Lung (tissue), 12 donors: ENCODE results near the gene ARPIN. TPM values are rescaled to one million over a fixed set of nuclear protein-coding genes. Genes with fewer than 3 reads are reported as not detected.
"Not testable (repeated sequence)": the region's sequence is repeated elsewhere in the genome, so short reads cannot be mapped to it uniquely, and the experiment has no call there.

ENCODE experiments used
- ATAC-seq: fragments of 200-7000 bp; cut with Tn5 transposase; one replicate; pipeline ENCODE4 v1.9.1; 2020; ENCODE audit warnings: moderate number of reproducible peaks; ENCODE audit not compliant: insufficient read depth, low FRiP score
- DNase-seq, 3 donors: peaks; one replicate each; pipeline ENCODE4 v3.0.0-alpha.2; 2013 to 2017
- H3K27ac ChIP-seq, 2 donors: one replicate each; pipeline ENCODE4 v1.5.1; 2013; ENCODE audit warnings: mild to moderate bottlenecking in 2 of 2, moderate library complexity in 2 of 2, control low read depth in 1 of 2, inconsistent platforms in 1 of 2, low read depth in 1 of 2, low read length in 1 of 2
- H3K27me3 ChIP-seq, 3 donors: one replicate each; pipeline ENCODE4 v1.5.1; 2013; ENCODE audit warnings: low read length in 2 of 3; ENCODE audit not compliant: control insufficient read depth in 3 of 3, insufficient read depth in 3 of 3
- H3K36me3 ChIP-seq, 4 donors: one replicate each; pipeline ENCODE4 v1.5.1; 2013; ENCODE audit warnings: low read length in 4 of 4, mild to moderate bottlenecking in 1 of 4, moderate library complexity in 1 of 4; ENCODE audit not compliant: control insufficient read depth in 4 of 4, insufficient read depth in 4 of 4
- H3K4me1 ChIP-seq, 5 donors: one replicate each; pipeline ENCODE4 v1.5.1; 2013; ENCODE audit warnings: low read length in 5 of 5, mild to moderate bottlenecking in 2 of 5, moderate library complexity in 1 of 5; ENCODE audit not compliant: control insufficient read depth in 5 of 5, insufficient read depth in 5 of 5
- H3K4me3 ChIP-seq: one replicate; pipeline ENCODE4 v1.5.1; 2013; ENCODE audit warnings: mild to moderate bottlenecking, control low read depth, moderate library complexity
- H3K9ac ChIP-seq, 2 donors: one replicate each; pipeline ENCODE4 v1.5.1; 2013; ENCODE audit warnings: low read length in 2 of 2, control low read depth in 1 of 2; ENCODE audit not compliant: insufficient read depth in 1 of 2
- H3K9me3 ChIP-seq, 4 donors: one replicate each; pipeline ENCODE4 v1.5.1; 2013; ENCODE audit warnings: low read length in 3 of 4, mild to moderate bottlenecking in 1 of 4, moderate library complexity in 1 of 4; ENCODE audit not compliant: control insufficient read depth in 4 of 4, insufficient read depth in 3 of 4
- WGBS, 2 donors: extraction: QIAGEN DNeasy Blood & Tissue Kit; methylation state at CpG; one replicate each; pipeline ENCODE4 v1.1.7; 2013; 5-methylcytosine and 5-hydroxymethylcytosine counted together
- polyA plus RNA-seq, 2 donors: library from polyadenylated mRNA; stranded (reverse); fragments of 200-250 nt; gene quantifications; one replicate each; pipeline ENCODE4 v1.2.1, GENCODE V29; 2013
- total RNA-seq, 2 donors: library from RNA; depleted of rRNA in 1 of 2; stranded (reverse); fragments of >200 nt in 1 of 2; gene quantifications; one replicate each; pipeline ENCODE4 v1.2.1, GENCODE V29; 2014 to 2021
- TF ChIP-seq, protein P1 (sequence below): IDR thresholded peaks from 2 replicates; pipeline ENCODE4 v1.5.1; 2012; ENCODE audit warnings: mild to moderate bottlenecking; ENCODE audit errors: control extremely low read depth, extremely low read depth
- donor health status: control.
- donor health status: control.
- donor health status: Bipolar disorder and iron deficiency.
- donor health status: healthy.
- donor health status: DM: yes; HTN: yes; CAD: no.

Gene ARPIN
- total and polyA plus RNA-seq, 4 donors: 9.0 to 28.5 (median 18.7) TPM

DNA sequence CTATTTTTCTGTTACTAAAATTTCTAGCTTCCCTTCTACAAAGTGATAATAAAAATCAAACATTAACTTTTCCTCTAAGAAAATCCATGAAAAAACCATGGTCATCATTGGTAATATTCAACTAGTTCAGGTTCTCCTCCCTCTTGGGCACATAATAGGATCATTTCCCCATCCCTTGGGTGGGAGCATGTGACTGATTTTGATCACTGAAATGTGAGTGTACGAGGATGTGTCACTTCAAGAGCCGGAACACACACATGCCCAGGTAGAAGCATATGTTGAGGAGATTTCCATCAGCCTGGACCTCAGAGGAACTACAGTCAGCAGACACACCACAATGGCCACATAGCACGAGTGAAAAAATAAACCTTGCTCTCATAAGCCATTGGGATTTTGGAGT lies 55.1 kb downstream of the ARPIN start:
- WGBS, 2 donors: 90 to 95% methylated on average over 3 of the region's 3 CpGs
- H3K4me1 ChIP-seq: no peaks in the 10 kb centered on the region
- H3K9ac ChIP-seq: no peak overlapping the region
- no peak overlapping the region for H3K4me3 ChIP-seq
- H3K36me3 ChIP-seq: peaks cover 0 to 22% (median 14%) of the 10 kb centered on the region in 4 donors
- H3K27ac ChIP-seq: no peak overlapping the region
- TF ChIP-seq, protein P1, sequence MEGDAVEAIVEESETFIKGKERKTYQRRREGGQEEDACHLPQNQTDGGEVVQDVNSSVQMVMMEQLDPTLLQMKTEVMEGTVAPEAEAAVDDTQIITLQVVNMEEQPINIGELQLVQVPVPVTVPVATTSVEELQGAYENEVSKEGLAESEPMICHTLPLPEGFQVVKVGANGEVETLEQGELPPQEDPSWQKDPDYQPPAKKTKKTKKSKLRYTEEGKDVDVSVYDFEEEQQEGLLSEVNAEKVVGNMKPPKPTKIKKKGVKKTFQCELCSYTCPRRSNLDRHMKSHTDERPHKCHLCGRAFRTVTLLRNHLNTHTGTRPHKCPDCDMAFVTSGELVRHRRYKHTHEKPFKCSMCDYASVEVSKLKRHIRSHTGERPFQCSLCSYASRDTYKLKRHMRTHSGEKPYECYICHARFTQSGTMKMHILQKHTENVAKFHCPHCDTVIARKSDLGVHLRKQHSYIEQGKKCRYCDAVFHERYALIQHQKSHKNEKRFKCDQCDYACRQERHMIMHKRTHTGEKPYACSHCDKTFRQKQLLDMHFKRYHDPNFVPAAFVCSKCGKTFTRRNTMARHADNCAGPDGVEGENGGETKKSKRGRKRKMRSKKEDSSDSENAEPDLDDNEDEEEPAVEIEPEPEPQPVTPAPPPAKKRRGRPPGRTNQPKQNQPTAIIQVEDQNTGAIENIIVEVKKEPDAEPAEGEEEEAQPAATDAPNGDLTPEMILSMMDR: no peak
- H3K9me3 ChIP-seq: no peaks in the 10 kb centered on the region
- H3K27me3 ChIP-seq: no peaks in the 10 kb centered on the region
- no peak for DNase-seq
- no peak for ATAC-seq

DNA sequence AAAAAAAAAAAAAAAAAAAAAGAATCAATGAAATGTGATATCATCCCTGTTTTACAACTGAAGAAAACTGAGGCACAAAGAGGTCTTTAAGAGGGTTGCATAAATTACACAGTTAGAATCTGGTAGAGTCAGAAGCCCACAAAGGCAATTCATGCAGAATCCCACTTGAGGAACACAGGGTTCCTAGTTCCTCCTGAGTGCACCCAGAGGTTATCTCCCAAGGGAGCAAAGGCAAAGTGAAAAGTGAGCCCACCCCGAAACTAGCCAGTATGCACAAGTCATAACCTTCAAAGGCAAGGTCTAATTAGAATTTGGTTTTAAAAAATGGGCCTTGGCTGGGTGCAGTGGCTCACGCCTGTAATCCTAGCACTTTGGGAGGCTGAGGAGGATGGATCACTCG lies 56.8 kb downstream of the ARPIN start:
- H3K27me3 ChIP-seq: no peaks in the 10 kb centered on the region
- no peak overlapping the region for H3K4me3 ChIP-seq
- H3K27ac ChIP-seq: no peak overlapping the region
- 97% methylated on average over 3 of the region's 3 CpGs for WGBS, 2 donors
- TF ChIP-seq, protein P1: no peak
- no peak for ATAC-seq
- no peak for DNase-seq
- H3K9ac ChIP-seq: no peak overlapping the region
- no peaks in the 10 kb centered on the region for H3K9me3 ChIP-seq
- peaks cover 3 to 22% (median 11%) of the 10 kb centered on the region in 4 donors for H3K36me3 ChIP-seq
- H3K4me1 ChIP-seq: no peaks in the 10 kb centered on the region

DNA sequence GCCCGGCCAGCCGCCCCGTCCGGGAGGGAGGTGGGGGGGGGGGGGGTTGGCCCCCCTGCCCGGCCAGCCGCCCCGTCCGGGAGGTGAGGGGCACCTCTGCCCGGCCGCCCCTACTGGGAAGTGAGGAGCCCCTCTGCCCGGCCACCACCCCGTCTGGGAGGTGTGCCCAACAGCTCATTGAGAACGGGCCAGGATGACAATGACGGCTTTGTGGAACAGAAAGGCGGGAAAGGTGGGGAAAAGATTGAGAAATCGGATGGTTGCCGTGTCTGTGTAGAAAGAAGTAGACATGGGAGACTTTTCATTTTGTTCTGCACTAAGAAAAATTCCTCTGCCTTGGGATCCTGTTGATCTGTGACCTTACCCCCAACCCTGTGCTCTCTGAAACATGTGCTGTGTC lies 57.9 kb downstream of the ARPIN start:
- WGBS, 2 donors: 95 to 97% methylated on average over 6 to 7 of the region's 17 CpGs
- not testable (repeated sequence) for H3K27ac ChIP-seq, ATAC-seq, DNase-seq, H3K9ac ChIP-seq, H3K9me3 ChIP-seq, H3K4me3 ChIP-seq, H3K4me1 ChIP-seq, H3K27me3 ChIP-seq
- H3K36me3 ChIP-seq: peaks cover 3 to 12% (median 7%) of the 10 kb centered on the region in 4 donors

DNA sequence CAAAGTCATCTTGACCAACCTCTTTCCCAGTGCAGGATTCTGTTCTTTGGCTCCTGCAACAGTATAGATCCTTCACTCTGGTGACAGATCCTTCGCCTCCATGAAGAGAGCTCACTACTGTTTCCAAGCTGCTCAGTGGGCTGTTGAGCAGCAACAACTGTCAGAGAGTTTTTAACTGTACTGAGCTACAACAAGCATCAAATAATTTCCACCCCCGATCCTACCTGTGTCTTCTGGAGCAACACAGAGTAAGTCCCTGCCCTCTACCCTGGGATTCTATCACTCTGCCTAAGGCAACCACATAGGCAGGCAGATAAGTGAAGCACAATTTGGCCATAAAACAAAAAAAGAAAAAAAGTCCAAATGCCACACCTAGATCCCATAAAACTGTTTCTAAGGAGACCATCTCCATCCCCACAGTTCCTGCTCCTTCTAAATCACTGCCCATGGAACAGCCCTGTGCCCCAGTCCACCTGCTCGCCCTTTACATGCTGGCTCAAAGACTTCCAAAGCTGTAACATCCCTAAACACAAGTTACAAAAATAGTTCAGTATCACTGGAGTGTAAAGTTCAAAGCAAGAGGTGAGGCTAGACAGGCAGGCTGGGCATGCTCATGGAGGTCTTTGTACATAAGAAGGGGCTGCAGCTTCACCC lies 60.3 kb downstream of the ARPIN start:
- H3K36me3 ChIP-seq: peaks cover 3 to 9% (median 5%) of the 10 kb centered on the region in 4 donors
- no peak for DNase-seq
- no peak overlapping the region for H3K9ac ChIP-seq
- H3K4me3 ChIP-seq: no peak overlapping the region
- no peaks in the 10 kb centered on the region for H3K27me3 ChIP-seq
- TF ChIP-seq, protein P1: no peak
- no peak overlapping the region for H3K27ac ChIP-seq
- H3K4me1 ChIP-seq: no peaks in the 10 kb centered on the region
- no peak for ATAC-seq
- WGBS, 2 donors: 97 to 98% methylated on average over 3 of the region's 3 CpGs
- H3K9me3 ChIP-seq: no peaks in the 10 kb centered on the region
